Spleen (tissue), 11 donors: ENCODE data around the gene TAB2. TPM values are rescaled to one million over a fixed set of nuclear protein-coding genes. Genes with fewer than 3 reads are reported as not detected.

Experiments
- DNase-seq: peaks from one replicate; pipeline ENCODE4 v3.0.0-alpha.2; 2020
- H3K27ac ChIP-seq, 8 donors: fragments of 200-600 bp; sonication (generic) in 7 of 8; 1 replicate in 4 of 8; 2 replicates in 4 of 8; pipeline versions ENCODE4 v1.5.0 to v1.8.0; 2016 to 2021; ENCODE audit warnings: inconsistent platforms in 4 of 8, mild to moderate bottlenecking in 4 of 8, moderate library complexity in 1 of 8
- H3K27me3 ChIP-seq, 7 donors: fragments of 200-600 bp; sonication (generic) in 6 of 7; replicated peaks in 1 of 7; 1 replicate in 4 of 7; 2 replicates in 3 of 7; pipeline versions ENCODE4 v1.5.0 to v1.8.0; 2016 to 2021; ENCODE audit warnings: inconsistent platforms in 3 of 7, mild to moderate bottlenecking in 1 of 7
- H3K36me3 ChIP-seq, 6 donors: fragments of 200-600 bp; sonication (generic) in 5 of 6; 1 replicate in 4 of 6; 2 replicates in 2 of 6; pipeline versions ENCODE4 v1.5.0 to v1.8.0; 2016 to 2021; ENCODE audit warnings: inconsistent platforms in 2 of 6
- H3K4me1 ChIP-seq, 6 donors: fragments of 200-600 bp; sonication (generic) in 5 of 6; 1 replicate in 3 of 6; 2 replicates in 3 of 6; pipeline versions ENCODE4 v1.5.0 to v1.8.0; 2016 to 2021; ENCODE audit warnings: inconsistent platforms in 3 of 6
- H3K4me3 ChIP-seq, 8 donors: fragments of 200-600 bp; sonication (generic) in 7 of 8; 1 replicate in 4 of 8; 2 replicates in 4 of 8; pipeline versions ENCODE4 v1.5.0 to v1.8.0; 2016 to 2021; ENCODE audit warnings: inconsistent platforms in 4 of 8, mild to moderate bottlenecking in 4 of 8, moderate library complexity in 2 of 8
- H3K9me3 ChIP-seq, 8 donors: fragments of 200-600 bp; sonication (generic) in 7 of 8; 1 replicate in 4 of 8; 2 replicates in 4 of 8; pipeline versions ENCODE4 v1.5.0 to v1.8.0; 2016 to 2021; ENCODE audit warnings: inconsistent platforms in 4 of 8
- CTCF ChIP-seq, 11 experiments: fragments of 200-600 bp in 7 of 11; fragments of 450-650 bp in 4 of 11; sonication (generic) in 4 of 11; IDR thresholded peaks in 8 of 11; conservative IDR thresholded peaks in 3 of 11; 1 replicate in 7 of 11; 2 replicates in 4 of 11; pipeline versions ENCODE4 v1.4.0 to v1.8.0; 2016 to 2021; ENCODE audit warnings: antibody characterized with exemption in 11 of 11, inconsistent platforms in 4 of 11, mild to moderate bottlenecking in 1 of 11
- POLR2A ChIP-seq, 3 donors: fragments of 450-650 bp; IDR thresholded peaks; one replicate each; pipeline ENCODE4 v1.5.1; 2017; ENCODE audit warnings: antibody characterized with exemption in 3 of 3, mild to moderate bottlenecking in 1 of 3
- POLR2AphosphoS5 ChIP-seq, 3 donors: sonication (generic); formaldehyde crosslinking; IDR thresholded peaks; one replicate each; pipeline ENCODE4 v1.5.1; 2017; ENCODE audit warnings: antibody characterized with exemption in 3 of 3
- WGBS, 5 donors: extraction: QIAGEN DNeasy Blood & Tissue Kit in 3 of 5; methylation state at CpG; one replicate each; pipeline versions ENCODE4 v1.1.5 to v1.1.7; 2013 to 2018; 5-methylcytosine and 5-hydroxymethylcytosine counted together
- intact Hi-C: fragments of 100-400 bp; cut with DNase I; formaldehyde crosslinking; loops from one replicate; pipeline ENCODE4 v1.15.0; 2023; ENCODE audit warnings: low total_unique reads
- polyA plus RNA-seq, 3 donors: library from polyadenylated mRNA; stranded (reverse); fragments of 200-250 nt; gene quantifications; one replicate each; pipeline ENCODE4 v1.2.1, GENCODE V29; 2013
- total RNA-seq, 7 donors: library from RNA; depleted of rRNA in 3 of 7; stranded (reverse); fragments of >200 nt in 3 of 7; fragmentation: NEBNext Ultra II Directional in 4 of 7; extraction: Animal tissue kit (Norgen Biotek cat#: 25700) in 4 of 7; gene quantifications; one replicate each; pipeline versions ENCODE4 v1.1.0 to v1.2.1, GENCODE V29; 2016 to 2021
- donor health status: healthy with polysubstance abuse.
- donor health status: DM: no; HTN: no; CAD: no; lungs with moderate emphysema.
- donor health status: DM: no; HTN: no; CAD: no.
- donor health status: Bipolar disorder and iron deficiency.
- donor health status: healthy.
- donor health status: DM: no; HTN: no; CAD: no.
- donor health status: DM: yes; HTN: yes; CAD: no.

TAB2 gene
- total and polyA plus RNA-seq, 10 donors, result 15.4 to 84.1 (median 70.9) TPM

GRCh38 chr6:149300563-149300962 is 16.9 kb upstream of the TAB2 start:
- Histone ChIP-seq H3K4me3 (no peak overlapping the region), H3K27me3 (no peaks in the 10 kb centered on the region), H3K9me3 (no peaks in the 10 kb centered on the region), H3K27ac (no peak overlapping the region), H3K4me1 (no peaks in the 10 kb centered on the region), H3K36me3 (no peaks in the 10 kb centered on the region)
- TF ChIP-seq POLR2A (IDR thresholded peaks at IDR 0.05) (no peak), POLR2AphosphoS5 (IDR thresholded peaks at IDR 0.05) (no peak), CTCF (IDR thresholded peaks at IDR 0.05 in 8 of 11, conservative IDR thresholded peaks at IDR 0.05 in 3 of 11) (no peak)
- intact Hi-C loops, result no loop called here
- no peak for DNase-seq
- WGBS, 5 donors, result 91 to 97% (median 93%) methylated on average over 1 of the region's 1 CpG

DNA sequence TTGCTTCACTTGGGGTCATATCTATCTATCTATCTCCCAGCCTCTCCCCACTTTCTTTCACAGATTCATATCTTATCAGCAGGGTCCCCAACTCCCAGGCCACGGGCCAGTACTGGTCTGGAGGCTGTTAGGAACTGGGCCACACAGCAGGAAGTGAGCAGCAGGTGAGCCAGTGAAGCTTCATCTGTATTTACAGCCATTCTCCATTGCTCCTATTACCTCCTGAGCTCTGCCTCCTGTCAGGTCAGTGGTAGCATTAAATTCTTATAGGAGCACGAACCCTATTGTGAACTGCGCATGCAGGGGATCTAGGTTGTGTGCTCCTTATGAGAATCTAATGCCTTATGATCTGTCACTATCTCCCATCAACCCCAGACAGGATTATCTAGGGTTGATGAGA is 14.8 kb upstream of the TAB2 start:
- intact Hi-C loops, result no loop called here
- no peaks in the 10 kb centered on the region for H3K9me3 ChIP-seq
- TF ChIP-seq CTCF (IDR thresholded peaks at IDR 0.05 in 8 of 11, conservative IDR thresholded peaks at IDR 0.05 in 3 of 11) (no peak), POLR2A (IDR thresholded peaks at IDR 0.05) (no peak), POLR2AphosphoS5 (IDR thresholded peaks at IDR 0.05) (no peak)
- H3K36me3 ChIP-seq, result no peaks in the 10 kb centered on the region
- H3K4me1 ChIP-seq, result no peaks in the 10 kb centered on the region
- 93 to 96% (median 94%) methylated on average over 3 of the region's 3 CpGs for WGBS, 5 donors
- H3K4me3 ChIP-seq, result no peak overlapping the region
- no peak for DNase-seq
- H3K27ac ChIP-seq, result no peak overlapping the region
- no peaks in the 10 kb centered on the region for H3K27me3 ChIP-seq

DNA sequence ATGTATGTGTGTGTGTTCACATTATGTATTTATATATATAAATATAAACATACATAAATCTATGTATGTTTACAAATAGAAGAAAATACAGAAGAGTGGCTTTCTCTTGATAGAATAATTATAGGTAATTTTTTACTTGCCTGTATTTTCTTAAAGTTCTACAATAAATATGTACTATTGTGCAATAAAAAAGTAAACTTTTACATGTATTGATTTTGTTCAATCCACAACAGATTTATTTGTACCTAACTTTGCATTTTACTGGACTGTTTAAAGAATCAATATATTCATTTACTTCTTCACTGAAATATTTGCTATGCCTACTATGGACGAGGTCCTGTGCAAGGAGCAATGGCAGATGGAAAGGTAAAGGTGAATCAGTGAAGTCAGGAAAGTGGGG is 14.0 kb upstream of the TAB2 start:
- Histone ChIP-seq H3K36me3 (no peaks in the 10 kb centered on the region), H3K27me3 (no peaks in the 10 kb centered on the region), H3K27ac (no peak overlapping the region), H3K9me3 (no peaks in the 10 kb centered on the region), H3K4me3 (no peak overlapping the region), H3K4me1 (no peaks in the 10 kb centered on the region)
- WGBS, 5 donors, result 85 to 96% (median 89%) methylated on average over 1 of the region's 1 CpG
- DNase-seq, result no peak
- intact Hi-C loops, result no loop called here
- TF ChIP-seq POLR2A (IDR thresholded peaks at IDR 0.05) (no peak), POLR2AphosphoS5 (IDR thresholded peaks at IDR 0.05) (no peak), CTCF (IDR thresholded peaks at IDR 0.05 in 8 of 11, conservative IDR thresholded peaks at IDR 0.05 in 3 of 11) (no peak)

- no peaks in the 10 kb centered on the region for H3K27me3 ChIP-seq
- H3K27ac ChIP-seq, result no peak overlapping the region
- intact Hi-C loops, result no loop called here
- no peak overlapping the region for H3K4me3 ChIP-seq
- no peaks in the 10 kb centered on the region for H3K36me3 ChIP-seq
- 28 to 42% (median 36%) methylated on average over 3 of the region's 3 CpGs for WGBS, 5 donors
- DNase-seq, result no peak
- H3K9me3 ChIP-seq, result no peaks in the 10 kb centered on the region
- no peaks in the 10 kb centered on the region for H3K4me1 ChIP-seq
- TF ChIP-seq POLR2A (IDR thresholded peaks at IDR 0.05), result no peak
- no peak for TF ChIP-seq CTCF (IDR thresholded peaks at IDR 0.05 in 8 of 11, conservative IDR thresholded peaks at IDR 0.05 in 3 of 11)
- no peak for TF ChIP-seq POLR2AphosphoS5 (IDR thresholded peaks at IDR 0.05)
These were observed 12.1 kb upstream of the TAB2 start for GRCh38 chr6:149305372-149305771.
